Measurements from ENCODE around the gene TNPO3. TPM values are rescaled to one million over a fixed set of nuclear protein-coding genes. Genes with fewer than 3 reads are reported as not detected.

The TNPO3 gene
- total and polyA plus RNA-seq, 4 donors: 12.3 to 45.9 (median 25.9) TPM

DNA sequence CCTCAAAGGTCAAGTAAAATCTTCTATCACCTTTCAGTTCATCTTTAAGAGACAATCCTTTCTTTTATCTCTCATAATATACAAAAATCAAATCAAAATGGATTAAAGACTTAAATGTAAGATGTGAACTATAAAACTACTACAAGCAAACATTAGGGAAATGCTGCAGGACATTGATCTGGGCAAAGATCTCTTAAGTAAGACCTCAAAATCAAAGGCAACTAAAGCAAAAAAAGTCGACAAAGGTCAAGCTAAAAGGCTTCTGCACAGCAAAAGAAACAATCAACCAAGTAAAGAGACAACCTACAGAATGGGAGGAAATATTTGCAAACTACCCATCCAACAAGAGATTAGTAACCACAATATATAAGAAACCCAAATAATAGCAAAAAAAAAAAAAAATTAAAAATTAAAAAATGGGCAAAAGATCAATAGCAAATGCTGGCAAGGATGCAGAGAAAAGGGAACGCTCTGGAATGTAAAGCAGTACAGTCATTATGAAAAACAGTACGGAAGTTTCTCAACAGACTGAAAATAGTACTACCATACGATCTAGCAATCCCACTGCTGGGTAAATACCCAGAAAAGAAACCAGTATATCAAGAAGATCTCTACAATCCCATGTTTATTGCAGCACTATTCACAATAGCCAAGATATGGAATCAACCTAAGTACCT is 41.7 kb downstream of the TNPO3 start:
- TF ChIP-seq, protein P1, sequence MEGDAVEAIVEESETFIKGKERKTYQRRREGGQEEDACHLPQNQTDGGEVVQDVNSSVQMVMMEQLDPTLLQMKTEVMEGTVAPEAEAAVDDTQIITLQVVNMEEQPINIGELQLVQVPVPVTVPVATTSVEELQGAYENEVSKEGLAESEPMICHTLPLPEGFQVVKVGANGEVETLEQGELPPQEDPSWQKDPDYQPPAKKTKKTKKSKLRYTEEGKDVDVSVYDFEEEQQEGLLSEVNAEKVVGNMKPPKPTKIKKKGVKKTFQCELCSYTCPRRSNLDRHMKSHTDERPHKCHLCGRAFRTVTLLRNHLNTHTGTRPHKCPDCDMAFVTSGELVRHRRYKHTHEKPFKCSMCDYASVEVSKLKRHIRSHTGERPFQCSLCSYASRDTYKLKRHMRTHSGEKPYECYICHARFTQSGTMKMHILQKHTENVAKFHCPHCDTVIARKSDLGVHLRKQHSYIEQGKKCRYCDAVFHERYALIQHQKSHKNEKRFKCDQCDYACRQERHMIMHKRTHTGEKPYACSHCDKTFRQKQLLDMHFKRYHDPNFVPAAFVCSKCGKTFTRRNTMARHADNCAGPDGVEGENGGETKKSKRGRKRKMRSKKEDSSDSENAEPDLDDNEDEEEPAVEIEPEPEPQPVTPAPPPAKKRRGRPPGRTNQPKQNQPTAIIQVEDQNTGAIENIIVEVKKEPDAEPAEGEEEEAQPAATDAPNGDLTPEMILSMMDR (IDR thresholded peaks at IDR 0.05; ENCODE audit: control extremely low read depth, extremely low read depth): no peak
- 55 to 75% methylated on average over 4 of the region's 4 CpGs for WGBS, 2 donors
- DNase-seq: no peak
- peaks cover 0 to 10% (median 0%) of the 10 kb centered on the region in 5 donors for H3K4me1 ChIP-seq (ENCODE audit: control insufficient read depth in 5 of 5, insufficient read depth in 5 of 5, low read length in 5 of 5)
- H3K36me3 ChIP-seq (ENCODE audit: control insufficient read depth in 4 of 4, insufficient read depth in 4 of 4, low read length in 4 of 4): peaks cover 8 to 23% (median 17%) of the 10 kb centered on the region in 4 donors
- no peaks in the 10 kb centered on the region for H3K9me3 ChIP-seq (ENCODE audit: control insufficient read depth in 4 of 4, insufficient read depth in 3 of 4, low read length in 3 of 4)
- ATAC-seq (ENCODE audit: insufficient read depth, low FRiP score): no peak
- no peak overlapping the region for H3K4me3 ChIP-seq
- no peak overlapping the region for H3K27ac ChIP-seq (ENCODE audit: low read depth in 1 of 2, low read length in 1 of 2)
- H3K9ac ChIP-seq (ENCODE audit: insufficient read depth in 1 of 2, low read length in 2 of 2): no peak overlapping the region
- no peaks in the 10 kb centered on the region for H3K27me3 ChIP-seq (ENCODE audit: control insufficient read depth in 3 of 3, insufficient read depth in 3 of 3, low read length in 2 of 3)

DNA sequence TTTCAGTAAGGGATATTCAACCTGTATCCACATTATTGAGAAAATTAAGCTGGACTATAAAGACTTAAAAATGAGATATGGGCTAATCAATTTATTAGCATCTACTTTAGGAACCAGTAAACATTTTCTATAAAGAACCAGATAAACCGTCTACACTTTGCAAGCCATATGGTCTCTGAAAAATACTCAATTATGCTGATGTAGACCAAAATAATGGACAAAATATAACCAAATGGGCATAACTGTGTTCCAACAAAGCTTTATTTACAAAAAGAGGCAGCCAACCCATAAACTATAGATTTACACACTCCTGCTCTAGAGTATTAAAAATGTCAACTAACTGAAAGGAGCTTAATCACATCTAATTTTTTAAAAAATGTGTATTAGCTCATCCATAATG is 42.3 kb downstream of the TNPO3 start:
- Histone ChIP-seq H3K27me3 (ENCODE audit: control insufficient read depth in 3 of 3, insufficient read depth in 3 of 3, low read length in 2 of 3) (no peaks in the 10 kb centered on the region), H3K9me3 (ENCODE audit: control insufficient read depth in 4 of 4, insufficient read depth in 3 of 4, low read length in 3 of 4) (no peaks in the 10 kb centered on the region), H3K9ac (ENCODE audit: insufficient read depth in 1 of 2, low read length in 2 of 2) (no peak overlapping the region), H3K4me3 (no peak overlapping the region), H3K27ac (ENCODE audit: low read depth in 1 of 2, low read length in 1 of 2) (no peak overlapping the region), H3K4me1 (ENCODE audit: control insufficient read depth in 5 of 5, insufficient read depth in 5 of 5, low read length in 5 of 5) (peaks cover 0 to 10% (median 0%) of the 10 kb centered on the region in 5 donors), H3K36me3 (ENCODE audit: control insufficient read depth in 4 of 4, insufficient read depth in 4 of 4, low read length in 4 of 4) (peaks cover 6 to 20% (median 17%) of the 10 kb centered on the region in 4 donors)
- DNase-seq (no peak), ATAC-seq (ENCODE audit: insufficient read depth, low FRiP score) (no peak)
- TF ChIP-seq, protein P1 (IDR thresholded peaks at IDR 0.05; ENCODE audit: control extremely low read depth, extremely low read depth): no peak
- 97 to 100% methylated on average over 1 of the region's 1 CpG for WGBS, 2 donors

DNA sequence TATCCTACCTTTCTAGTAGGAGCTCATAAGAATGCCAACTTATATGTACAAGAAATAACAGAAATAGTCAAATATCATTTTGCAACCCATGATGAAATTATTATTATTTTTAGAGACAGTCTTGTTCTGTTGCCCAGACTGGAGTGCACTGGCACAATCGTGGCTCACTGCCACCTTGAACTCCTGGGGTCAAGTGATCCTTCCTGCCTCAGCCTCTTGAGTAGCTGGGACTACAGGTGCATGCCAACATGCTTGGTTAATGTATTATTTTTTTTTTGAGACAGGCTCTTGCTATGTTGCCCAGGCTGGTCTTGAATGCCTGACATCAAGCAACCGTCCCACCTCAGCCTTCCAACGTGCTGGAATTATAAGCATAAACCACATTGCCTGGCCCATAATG is 44.8 kb downstream of the TNPO3 start:
- peaks cover 0 to 10% (median 0%) of the 10 kb centered on the region in 5 donors for H3K4me1 ChIP-seq (ENCODE audit: control insufficient read depth in 5 of 5, insufficient read depth in 5 of 5, low read length in 5 of 5)
- H3K4me3 ChIP-seq: no peak overlapping the region
- peaks cover 3 to 19% (median 15%) of the 10 kb centered on the region in 4 donors for H3K36me3 ChIP-seq (ENCODE audit: control insufficient read depth in 4 of 4, insufficient read depth in 4 of 4, low read length in 4 of 4)
- no peaks in the 10 kb centered on the region for H3K9me3 ChIP-seq (ENCODE audit: control insufficient read depth in 4 of 4, insufficient read depth in 3 of 4, low read length in 3 of 4)
- TF ChIP-seq, protein P1 (IDR thresholded peaks at IDR 0.05; ENCODE audit: control extremely low read depth, extremely low read depth): no peak
- H3K27me3 ChIP-seq (ENCODE audit: control insufficient read depth in 3 of 3, insufficient read depth in 3 of 3, low read length in 2 of 3): no peaks in the 10 kb centered on the region
- DNase-seq (peak in 1 of 3 donors; percentile 6), ATAC-seq (ENCODE audit: insufficient read depth, low FRiP score) (no peak)
- H3K9ac ChIP-seq (ENCODE audit: insufficient read depth in 1 of 2, low read length in 2 of 2): no peak overlapping the region
- H3K27ac ChIP-seq (ENCODE audit: low read depth in 1 of 2, low read length in 1 of 2): no peak overlapping the region
- 64 to 76% methylated on average over 3 of the region's 3 CpGs for WGBS, 2 donors
